H1 (cell line): Measurements from ENCODE around the gene ELL2. TPM values are rescaled to one million over a fixed set of nuclear protein-coding genes. Genes with fewer than 3 reads are reported as not detected.

ENCODE experiments used
- CTCF ChIA-PET: fragments of 300-600 bp; sonication (Branson Sonifier 250); formaldehyde crosslinking; loops from one replicate; lab custom pipeline; 2021; ENCODE audit not compliant: partially characterized antibody; lab: Charles Lee
- POLR2A ChIA-PET: fragments of 300-600 bp; sonication (Branson Sonifier 250); formaldehyde crosslinking; loops from one replicate; lab custom pipeline; 2021; ENCODE audit warnings: inconsistent platforms; ENCODE audit not compliant: partially characterized antibody; lab: Charles Lee
- DNase-seq, 2 experiments: peaks; one replicate each; pipeline versions ENCODE4 v3.0.0 to v3.0.0-alpha.2; 2010 to 2022; ENCODE audit warnings: low spot score in 2 of 2, low read depth in 1 of 2, mixed read lengths in 1 of 2
- FAIRE-seq: peaks from 2 replicates; lab custom pipeline; 2011; peaks lifted over from hg19 to GRCh38; lab: Jason Lieb, UNC
- H2AFZ ChIP-seq: 2 replicates; pipeline ENCODE4 v1.8.1; 2012; ENCODE audit warnings: low read length, inconsistent platforms
- H2AK5ac ChIP-seq: 2 replicates; pipeline ENCODE4 v1.6.1; 2013; ENCODE audit warnings: low read depth, low read length
- H2BK120ac ChIP-seq: replicated peaks from 2 replicates; pipeline ENCODE3; 2013; ENCODE audit warnings: low read depth, low read length, inconsistent platforms
- H2BK12ac ChIP-seq: 2 replicates; pipeline ENCODE4 v1.6.1; 2013; ENCODE audit warnings: low read depth, low read length
- H2BK15ac ChIP-seq: 2 replicates; pipeline ENCODE4 v1.6.1; 2013; ENCODE audit warnings: low read length
- H2BK20ac ChIP-seq: 2 replicates; pipeline ENCODE4 v1.6.1; 2013; ENCODE audit warnings: low read length
- H2BK5ac ChIP-seq: 2 replicates; pipeline ENCODE4 v1.6.1; 2013; ENCODE audit warnings: low read depth, low read length
- H3K14ac ChIP-seq: 2 replicates; pipeline ENCODE4 v1.6.1; 2013; ENCODE audit warnings: inconsistent platforms; ENCODE audit not compliant: insufficient read length
- H3K18ac ChIP-seq: 2 replicates; pipeline ENCODE4 v1.6.1; 2013; ENCODE audit warnings: low read length; ENCODE audit errors: extremely low read depth
- H3K23ac ChIP-seq: 2 replicates; pipeline ENCODE4 v1.6.1; 2013; ENCODE audit warnings: inconsistent platforms; ENCODE audit not compliant: insufficient read length
- H3K23me2 ChIP-seq: 2 replicates; pipeline ENCODE4 v1.6.1; 2013; ENCODE audit warnings: low read depth, low read length
- H3K27ac ChIP-seq: 2 replicates; pipeline ENCODE4 v1.6.1; 2011; ENCODE audit warnings: low read depth, low read length, inconsistent platforms
- H3K27me3 ChIP-seq, 4 experiments: replicated peaks in 1 of 4; 1 replicate in 1 of 4; 2 replicates in 3 of 4; pipeline versions ENCODE4 v1.6.1 to v1.8.1; 2011 to 2013; ENCODE audit warnings: low read length in 3 of 4, mild to moderate bottlenecking in 3 of 4, inconsistent platforms in 2 of 4, mixed read lengths in 2 of 4, moderate library complexity in 1 of 4; ENCODE audit not compliant: control insufficient read depth in 3 of 4, insufficient read depth in 3 of 4; ENCODE audit errors: extremely low read depth in 1 of 4
- H3K36me3 ChIP-seq, 4 experiments: 2 replicates each; pipeline versions ENCODE4 v1.6.1 to v1.8.1; 2011 to 2013; ENCODE audit warnings: mild to moderate bottlenecking in 4 of 4, low read length in 3 of 4, moderate library complexity in 2 of 4, control low read depth in 1 of 4, inconsistent platforms in 1 of 4; ENCODE audit not compliant: insufficient read depth in 4 of 4, control insufficient read depth in 2 of 4
- H3K4ac ChIP-seq: replicated peaks from 2 replicates; pipeline ENCODE3; 2013; ENCODE audit warnings: low read length, low read depth, mixed read lengths, inconsistent platforms; ENCODE audit not compliant: insufficient read length
- H3K4me1 ChIP-seq, 4 experiments: replicated peaks in 1 of 4; 1 replicate in 1 of 4; 2 replicates in 3 of 4; pipeline versions ENCODE4 v1.6.1 to v1.8.1; 2011 to 2013; ENCODE audit warnings: low read length in 3 of 4, inconsistent platforms in 2 of 4, mixed read lengths in 1 of 4; ENCODE audit not compliant: insufficient read depth in 4 of 4, control insufficient read depth in 3 of 4
- H3K4me2 ChIP-seq, 2 experiments: 2 replicates each; pipeline versions ENCODE4 v1.6.1 to v1.8.1; 2011 to 2013; ENCODE audit warnings: low read depth in 2 of 2, low read length in 2 of 2, control low read depth in 1 of 2, inconsistent platforms in 1 of 2, mild to moderate bottlenecking in 1 of 2; ENCODE audit not compliant: insufficient read depth in 1 of 2
- H3K4me3 ChIP-seq, 4 experiments: fragments of 200-600, 300-600 bp in 1 of 4; sonication (generic), shearing (Covaris generic), sonication (Bioruptor Twin) in 1 of 4; 2 replicates each; pipeline versions ENCODE4 v1.5.1 to v1.8.1; 2011 to 2016; ENCODE audit warnings: low read length in 4 of 4, low read depth in 3 of 4, control low read depth in 2 of 4, inconsistent platforms in 2 of 4, mild to moderate bottlenecking in 2 of 4, mixed read lengths in 1 of 4, moderate library complexity in 1 of 4; ENCODE audit not compliant: insufficient read depth in 2 of 4; ENCODE audit errors: extremely low read depth in 1 of 4
- H3K56ac ChIP-seq: replicated peaks from 2 replicates; pipeline ENCODE3; 2013; ENCODE audit warnings: low read depth, mild to moderate bottlenecking, mixed read lengths, low read length, inconsistent platforms; ENCODE audit not compliant: insufficient read length
- H3K79me1 ChIP-seq: 2 replicates; pipeline ENCODE4 v1.6.1; 2013; ENCODE audit warnings: low read depth, low read length, control low read depth
- H3K79me2 ChIP-seq, 2 experiments: 2 replicates each; pipeline versions ENCODE4 v1.6.1 to v1.8.1; 2012 to 2013; ENCODE audit warnings: low read length in 2 of 2, mild to moderate bottlenecking in 2 of 2, inconsistent platforms in 1 of 2; ENCODE audit not compliant: insufficient read depth in 2 of 2, control insufficient read depth in 1 of 2
- H3K9ac ChIP-seq, 4 experiments: replicated peaks in 1 of 4; 1 replicate in 1 of 4; 2 replicates in 3 of 4; pipeline versions ENCODE4 v1.6.1 to v1.8.1; 2011 to 2013; ENCODE audit warnings: low read depth in 3 of 4, low read length in 3 of 4, control low read depth in 2 of 4, mild to moderate bottlenecking in 2 of 4, moderate library complexity in 2 of 4, inconsistent platforms in 1 of 4; ENCODE audit errors: extremely low read depth in 1 of 4
- H3K9me3 ChIP-seq, 2 experiments: 2 replicates each; pipeline versions ENCODE4 v1.6.1 to v1.8.1; 2012 to 2013; ENCODE audit warnings: mild to moderate bottlenecking in 2 of 2, moderate library complexity in 2 of 2, control low read depth in 1 of 2, inconsistent platforms in 1 of 2, low read depth in 1 of 2, low read length in 1 of 2, mixed read lengths in 1 of 2; ENCODE audit not compliant: insufficient read depth in 2 of 2
- H4K20me1 ChIP-seq, 2 experiments: replicated peaks in 1 of 2; 2 replicates each; pipeline versions ENCODE3 to v1.8.1; 2011 to 2013; ENCODE audit warnings: inconsistent platforms in 2 of 2, low read length in 2 of 2, mild to moderate bottlenecking in 1 of 2; ENCODE audit not compliant: insufficient read depth in 2 of 2, control insufficient read depth in 1 of 2
- H4K5ac ChIP-seq: 2 replicates; pipeline ENCODE4 v1.6.1; 2013; ENCODE audit warnings: low read length, low read depth, mixed read lengths, inconsistent platforms; ENCODE audit not compliant: insufficient read length
- H4K8ac ChIP-seq: 2 replicates; pipeline ENCODE4 v1.8.0; 2013; ENCODE audit warnings: mild to moderate bottlenecking, moderate library complexity, low read length, inconsistent platforms; ENCODE audit not compliant: insufficient read depth; ENCODE audit errors: extremely low read depth
- H4K91ac ChIP-seq: replicated peaks from 2 replicates; pipeline ENCODE3; 2013; ENCODE audit warnings: low read length, mixed read lengths, inconsistent platforms; ENCODE audit not compliant: insufficient read length
- BACH1 ChIP-seq: IDR thresholded peaks from 2 replicates; pipeline ENCODE4 v1.6.1; 2012; ENCODE audit warnings: low read length, improper control_type of control experiment
- BRCA1 ChIP-seq: IDR thresholded peaks from 2 replicates; pipeline ENCODE4 v1.6.1; 2012; ENCODE audit warnings: low read depth, low read length, improper control_type of control experiment
- NANOG ChIP-seq: IDR thresholded peaks from 2 replicates; pipeline ENCODE4 v1.6.1; 2011; ENCODE audit warnings: low read length, low read depth, mild to moderate bottlenecking, inconsistent platforms; ENCODE audit not compliant: insufficient read depth, poor library complexity, severe bottlenecking
- RAD21 ChIP-seq, 2 experiments: IDR thresholded peaks in 1 of 2; conservative IDR thresholded peaks in 1 of 2; 2 replicates each; pipeline ENCODE4 v1.6.1; 2011; ENCODE audit warnings: low read depth in 2 of 2, low read length in 2 of 2, improper control_type of control experiment in 1 of 2, inconsistent platforms in 1 of 2, mild to moderate bottlenecking in 1 of 2, moderate library complexity in 1 of 2
- WGBS, 2 experiments: shearing (Covaris generic) in 1 of 2; methylation state at CpG; one replicate each; pipeline versions ENCODE4 v1.1.6 to v1.1.7; 2013 to 2015; ENCODE audit warnings: low lambda C conversion rate in 2 of 2, mixed read lengths in 2 of 2, inconsistent platforms in 1 of 2, low coverage in 1 of 2, missing lambda C conversion rate in 1 of 2; ENCODE audit not compliant: insufficient replicate concordance in 2 of 2, insufficient coverage in 1 of 2, insufficient read length in 1 of 2; ENCODE audit errors: extremely low coverage in 1 of 2, missing lambda C conversion rate in 1 of 2; 5-methylcytosine and 5-hydroxymethylcytosine counted together
- polyA plus RNA-seq, 7 experiments: library from polyadenylated mRNA; depleted of rRNA in 3 of 7; stranded (reverse) in 5 of 7; unstranded in 2 of 7; fragments of >200 nt in 5 of 7; fragments of 200-250 nt in 2 of 7; gene quantifications; 1 replicate in 5 of 7; 2 replicates in 1 of 7; 4 replicates in 1 of 7; pipeline versions ENCODE4 v1.2.1 to v1.2.3, GENCODE V29; 2011 to 2013; ENCODE audit warnings: missing spikeins in 2 of 7, mixed read lengths in 2 of 7
- total RNA-seq: library from RNA; stranded (reverse); fragmentation: NEBNext Ultra II Directional; extraction: Animal tissue kit (Norgen Biotek cat#: 25700); gene quantifications from 2 replicates; pipeline ENCODE4 v1.2.1, GENCODE V29; 2021
- TF ChIP-seq, protein P1 (sequence below), 3 experiments: IDR thresholded peaks; 1 replicate in 2 of 3; 2 replicates in 1 of 3; pipeline versions ENCODE4 v1.5.1 to v1.6.1; 2011; ENCODE audit warnings: low read length in 3 of 3, mild to moderate bottlenecking in 3 of 3, inconsistent platforms in 2 of 3, low read depth in 1 of 3, moderate library complexity in 1 of 3; ENCODE audit not compliant: insufficient read depth in 1 of 3; ENCODE audit errors: control extremely low read depth in 1 of 3

The ELL2 gene
- total and polyA plus RNA-seq, 2 of the 8 experiments (the other 6 are each of a cell fraction or from before 2014, with no cell fraction given), result 6.3 to 29.4 TPM

DNA sequence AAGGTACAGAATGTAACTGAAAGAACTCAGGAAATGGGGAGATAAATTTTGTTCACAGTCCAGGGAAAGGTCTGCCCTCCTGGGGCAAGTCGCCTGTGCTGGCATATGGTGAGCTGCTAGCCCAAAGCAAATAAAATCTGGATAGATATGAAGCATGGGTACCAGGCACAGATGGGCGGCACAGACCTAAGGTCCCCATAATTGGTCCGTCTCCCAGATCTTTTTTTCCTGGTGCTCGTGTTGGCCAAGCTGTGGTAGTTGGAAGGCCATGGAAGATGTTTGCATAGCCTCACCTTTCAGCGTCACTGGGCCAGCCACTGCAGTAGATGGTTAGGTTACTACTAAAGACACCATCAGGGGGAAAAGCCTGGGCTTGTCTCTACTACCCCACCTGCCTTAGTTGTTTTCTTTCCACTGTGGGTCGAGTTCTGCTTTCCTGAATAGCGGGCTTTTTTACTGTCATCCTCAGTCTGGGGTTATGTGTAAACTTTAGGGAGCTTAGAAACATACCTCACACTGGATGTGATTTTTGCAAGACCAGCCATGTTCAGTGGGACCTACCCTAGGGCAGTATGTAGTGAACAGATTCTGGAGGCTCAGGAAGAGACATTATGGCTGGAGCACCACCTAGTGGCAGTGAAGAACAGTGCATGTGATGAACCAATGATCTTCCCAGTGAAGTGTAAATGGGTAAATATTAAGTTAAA lies 114.9 kb downstream of the ELL2 start:
- DNase-seq, result peak in 1 of 2 experiments; percentile 71
- Histone ChIP-seq H4K5ac (no peak overlapping the region), H3K9me3 (no peaks in the 10 kb centered on the region; a peak in 1 of 4 replicates), H3K14ac (no peak overlapping the region), H4K91ac (no peak overlapping the region), H4K20me1 (no peaks in the 10 kb centered on the region), H3K18ac (no peak overlapping the region), H3K4me2 (no peak overlapping the region), H3K79me1 (no peaks in the 10 kb centered on the region), H2AK5ac (no peak overlapping the region), H3K4me3 (no peak overlapping the region), H3K23me2 (no peaks in the 10 kb centered on the region; the same call in 1 of the 2 replicates), H2BK20ac (no peak overlapping the region), H3K56ac (no peak overlapping the region), H3K4me1 (no peaks in the 10 kb centered on the region), H2BK5ac (no peak overlapping the region), H2AFZ (peak overlapping the region; percentile 98), H2BK15ac (no peak overlapping the region), H3K23ac (no peak overlapping the region), H3K27me3 (no peaks in the 10 kb centered on the region), H2BK120ac (no peak overlapping the region), H3K9ac (no peak overlapping the region), H2BK12ac (no peak overlapping the region), H3K27ac (no peak overlapping the region), H4K8ac (no peak overlapping the region), H3K79me2 (no peaks in the 10 kb centered on the region), H3K4ac (no peak overlapping the region), H3K36me3 (no peaks in the 10 kb centered on the region)
- peak; percentile 36 for FAIRE-seq
- POLR2A ChIA-PET, result no interaction called here
- CTCF ChIA-PET, result interaction anchor here (0.6 to 5.7 kb wide), 32 partner anchors 9 to 521 kb away, joined by 3 to 120 read pairs (median 5); partner anchors contain the start of genes GLRX, GPR150, RFESD and RHOBTB3
- peak; percentile 98 for TF ChIP-seq RAD21 (IDR thresholded peaks at IDR 0.05 in 1 of 2, conservative IDR thresholded peaks at IDR 0.05 in 1 of 2; ENCODE audit: low read depth in 2 of 2, low read length in 2 of 2)
- TF ChIP-seq, protein P1, sequence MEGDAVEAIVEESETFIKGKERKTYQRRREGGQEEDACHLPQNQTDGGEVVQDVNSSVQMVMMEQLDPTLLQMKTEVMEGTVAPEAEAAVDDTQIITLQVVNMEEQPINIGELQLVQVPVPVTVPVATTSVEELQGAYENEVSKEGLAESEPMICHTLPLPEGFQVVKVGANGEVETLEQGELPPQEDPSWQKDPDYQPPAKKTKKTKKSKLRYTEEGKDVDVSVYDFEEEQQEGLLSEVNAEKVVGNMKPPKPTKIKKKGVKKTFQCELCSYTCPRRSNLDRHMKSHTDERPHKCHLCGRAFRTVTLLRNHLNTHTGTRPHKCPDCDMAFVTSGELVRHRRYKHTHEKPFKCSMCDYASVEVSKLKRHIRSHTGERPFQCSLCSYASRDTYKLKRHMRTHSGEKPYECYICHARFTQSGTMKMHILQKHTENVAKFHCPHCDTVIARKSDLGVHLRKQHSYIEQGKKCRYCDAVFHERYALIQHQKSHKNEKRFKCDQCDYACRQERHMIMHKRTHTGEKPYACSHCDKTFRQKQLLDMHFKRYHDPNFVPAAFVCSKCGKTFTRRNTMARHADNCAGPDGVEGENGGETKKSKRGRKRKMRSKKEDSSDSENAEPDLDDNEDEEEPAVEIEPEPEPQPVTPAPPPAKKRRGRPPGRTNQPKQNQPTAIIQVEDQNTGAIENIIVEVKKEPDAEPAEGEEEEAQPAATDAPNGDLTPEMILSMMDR (IDR thresholded peaks at IDR 0.05; ENCODE audit: control extremely low read depth in 1 of 3, insufficient read depth in 1 of 3, low read depth in 1 of 3, low read length in 3 of 3), result peak; percentile 20 to 92 (median 88)
- TF ChIP-seq NANOG, result no peak
- no peak for TF ChIP-seq BRCA1
- no peak for TF ChIP-seq BACH1
- 83% methylated on average over 7 of the region's 7 CpGs; no CpG with 5 or more reads in 1 of the 2 experiments for WGBS, 2 experiments
